GM18517 (cell line): ENCODE measurements around the gene LPCAT1.

ENCODE experiments used
- ATAC-seq: cut with Tn5 transposase; IDR thresholded peaks from one replicate; pipeline ENCODE4 v1.9.1; 2021; ENCODE audit warnings: mild to moderate bottlenecking, moderate library complexity; ENCODE audit not compliant: unreplicated experiment

Gene LPCAT1

DNA sequence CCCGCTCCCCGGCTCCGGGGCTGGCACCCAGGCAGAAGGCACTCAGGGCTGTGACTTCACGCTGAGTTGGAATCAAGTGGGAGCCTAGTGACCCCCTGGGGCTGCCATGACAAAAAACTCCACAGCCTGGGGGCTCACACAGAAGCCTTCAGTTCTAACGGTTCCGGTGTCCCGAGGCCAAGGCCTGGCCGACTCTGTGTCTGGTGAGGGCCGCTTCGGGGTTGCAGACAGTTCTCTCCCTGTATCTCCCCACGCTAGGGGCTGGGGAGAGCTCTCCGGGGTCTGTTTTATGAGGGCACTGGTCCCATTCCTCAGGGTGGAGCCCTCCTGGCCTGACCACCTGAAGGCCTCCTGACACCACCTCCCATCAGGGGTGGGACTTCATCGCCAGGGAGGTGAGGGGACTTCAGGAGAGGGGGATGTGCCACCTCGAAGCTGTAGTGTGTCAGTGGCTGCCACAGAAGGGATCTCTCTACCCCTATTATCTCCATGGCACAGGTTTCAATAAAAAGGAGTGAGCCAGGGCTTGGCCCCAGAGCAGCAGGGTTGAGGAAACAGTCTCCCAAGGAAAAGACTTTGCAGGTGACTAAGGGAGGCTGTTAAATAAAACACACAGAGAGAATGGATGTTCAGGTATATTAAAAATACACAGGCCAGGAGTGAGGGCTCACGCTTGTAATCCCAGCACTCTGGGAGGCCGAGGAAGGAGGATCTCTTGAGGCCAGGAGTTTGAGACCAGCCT is 77.0 kb downstream of the LPCAT1 start:
- no peak for ATAC-seq

DNA sequence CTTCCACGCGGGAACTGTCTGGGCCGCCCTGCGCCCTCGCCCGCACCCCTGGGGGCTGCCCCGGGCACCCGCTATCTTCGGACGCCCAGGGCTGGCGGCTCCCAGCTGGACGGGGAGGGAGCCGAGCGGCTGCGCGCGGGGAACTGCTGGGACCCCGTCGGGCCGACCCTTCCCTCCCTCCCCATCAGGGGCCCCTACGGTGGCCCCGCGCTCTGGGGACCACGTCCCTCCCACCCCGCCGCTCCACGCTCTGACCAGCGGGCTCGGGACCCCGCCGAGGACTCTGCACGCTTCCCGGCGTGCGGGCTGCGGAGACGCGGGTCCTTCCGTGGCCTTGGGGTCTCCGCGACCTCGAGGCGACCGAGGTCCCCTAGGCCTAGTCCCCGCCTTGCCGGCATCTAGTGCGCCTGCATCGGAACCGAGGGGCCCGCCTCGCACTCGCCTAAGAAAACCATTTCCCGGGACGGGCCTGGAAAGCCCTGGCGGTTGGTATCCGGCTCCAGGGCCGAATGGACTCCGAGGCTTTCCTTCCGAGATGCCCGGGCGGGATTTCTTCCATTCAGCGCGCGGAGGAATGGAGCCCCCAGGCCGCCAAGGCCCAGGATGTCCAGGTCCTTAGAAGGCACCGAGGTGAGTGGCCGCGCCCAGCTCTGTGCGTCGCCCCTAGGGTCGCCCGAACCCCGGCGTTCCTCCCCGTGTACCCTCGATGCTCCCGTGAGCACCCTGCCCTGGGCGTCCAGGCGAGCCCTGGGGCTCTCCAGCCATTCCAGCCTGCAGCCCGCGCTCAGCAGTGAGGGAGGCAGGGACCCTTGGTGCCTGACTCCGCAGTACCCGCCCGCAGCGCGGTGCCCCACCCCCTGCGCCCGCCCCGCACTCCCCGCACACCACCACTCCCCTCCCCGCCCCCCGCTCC is 77.8 kb downstream of the LPCAT1 start:
- no peak for ATAC-seq

- ATAC-seq, result no peak
Observed at GRCh38 chr5:1445313-1445688, 78.5 kb downstream of the LPCAT1 start, which contains the start of gene SLC6A3. TSS of gene SLC6A3 (minus strand) at chr5:1445440. CDS start at chr5:1443197, 2,243 bp downstream.

GRCh38 chr5:1444361-1445189 is 79.2 kb downstream of the LPCAT1 start:
- no peak for ATAC-seq

- no peak for ATAC-seq
Observed at GRCh38 chr5:1443991-1444360, 79.8 kb downstream of the LPCAT1 start.

DNA sequence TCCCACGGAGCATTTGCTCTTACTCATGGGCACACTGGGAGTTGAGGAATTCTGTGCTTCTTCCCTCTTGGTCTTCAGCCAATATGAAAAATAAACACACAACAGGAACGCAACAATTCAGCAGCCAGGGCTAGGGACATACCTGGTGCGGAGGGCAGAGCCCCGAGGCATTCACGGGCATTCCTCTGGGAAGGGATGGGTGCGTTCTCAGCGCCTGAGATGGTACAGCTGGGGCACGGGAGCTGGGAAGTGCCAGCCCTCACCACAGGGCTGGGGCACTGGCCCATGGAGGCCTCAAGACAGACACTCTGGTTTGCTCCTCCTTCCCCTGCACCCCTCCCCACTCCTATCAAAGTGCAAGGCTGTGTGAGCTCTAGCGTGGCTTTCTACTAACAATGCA is 80.6 kb downstream of the LPCAT1 start:
- ATAC-seq, result no peak

DNA sequence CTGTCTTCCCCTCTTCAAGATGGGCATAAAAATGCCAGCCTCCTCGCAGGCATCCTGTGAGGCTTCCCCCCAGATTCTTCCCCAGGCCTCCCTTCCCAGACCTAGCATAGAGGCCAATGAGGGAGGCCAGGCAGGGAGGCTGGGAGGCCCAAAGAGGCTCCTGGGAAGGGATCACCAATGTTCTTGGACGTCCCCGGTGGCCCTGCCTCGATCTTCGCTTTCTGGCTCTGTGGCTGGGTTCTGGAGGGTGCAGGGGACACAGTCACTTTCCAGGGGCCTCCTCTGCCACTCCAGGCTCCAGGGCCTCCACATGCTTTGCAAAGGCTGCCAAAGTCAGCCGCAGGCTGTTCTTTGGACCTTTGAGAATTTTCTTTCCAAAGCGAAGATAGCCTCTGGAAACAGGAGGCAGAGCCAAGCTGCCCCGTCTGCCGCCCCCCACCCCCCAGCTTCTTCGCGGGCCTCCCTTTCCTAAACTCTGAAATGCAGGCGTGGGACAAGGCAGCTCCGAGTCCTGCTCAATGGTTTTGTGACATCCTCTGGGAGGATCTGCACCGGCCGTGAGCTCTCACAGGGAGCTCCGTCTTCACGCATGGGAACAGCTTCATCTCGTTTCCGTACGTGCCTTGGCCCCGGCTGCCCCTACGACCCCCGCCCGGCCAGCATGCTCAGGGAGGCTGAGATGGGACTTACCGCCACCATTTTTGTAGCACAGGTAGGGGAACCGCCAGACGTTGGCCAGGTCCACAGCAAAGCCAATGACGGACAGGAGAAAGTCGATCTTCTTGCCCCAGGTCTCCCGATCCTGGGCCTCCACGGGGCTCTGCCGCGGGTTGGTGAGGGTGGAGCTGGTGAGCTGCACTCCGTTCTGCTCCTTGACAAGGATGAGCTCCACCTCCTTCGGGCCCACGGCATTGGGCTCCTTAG is 81.3 kb downstream of the LPCAT1 start:
- no peak for ATAC-seq

DNA sequence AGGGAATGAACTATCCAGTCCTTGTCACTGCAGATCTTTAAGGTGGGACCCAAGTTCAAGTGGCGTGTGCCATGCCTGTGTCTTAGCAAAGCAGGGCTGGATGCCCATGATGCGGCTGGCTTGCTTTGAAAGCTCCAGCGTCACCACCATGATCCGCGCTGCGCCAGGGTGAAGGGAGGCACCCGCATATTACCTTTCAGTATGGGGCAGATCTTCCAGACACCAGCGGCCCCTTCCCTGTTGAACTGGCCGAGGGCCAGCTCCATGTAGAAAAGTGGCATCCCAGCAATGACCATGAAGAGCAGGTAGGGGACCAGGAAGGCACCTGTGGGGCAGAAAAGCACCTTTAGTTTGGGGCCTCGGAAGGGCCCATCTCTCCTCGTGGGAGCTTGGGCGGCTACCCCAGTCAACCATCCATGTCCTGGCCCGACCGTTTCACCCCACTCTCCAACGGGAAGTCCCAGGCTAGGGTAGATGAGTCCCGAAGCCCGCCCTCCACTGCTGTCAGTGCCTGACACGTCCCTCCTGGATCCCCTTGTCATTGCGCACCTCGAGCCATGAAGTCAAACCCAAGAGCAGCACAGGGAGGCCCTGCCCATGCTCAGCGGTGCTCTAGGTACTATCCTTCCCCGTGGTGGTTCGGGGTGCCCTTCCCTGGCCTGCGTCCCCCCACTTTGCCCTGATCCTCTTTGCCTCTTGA is 82.4 kb downstream of the LPCAT1 start:
- ATAC-seq, result no peak

- no peak for ATAC-seq
Observed at GRCh38 chr5:1440098-1440493, 83.7 kb downstream of the LPCAT1 start.

GRCh38 chr5:1439388-1440097 is 84.2 kb downstream of the LPCAT1 start:
- no peak for ATAC-seq

- ATAC-seq, result no peak
Observed at GRCh38 chr5:1438871-1439270, 84.9 kb downstream of the LPCAT1 start.

DNA sequence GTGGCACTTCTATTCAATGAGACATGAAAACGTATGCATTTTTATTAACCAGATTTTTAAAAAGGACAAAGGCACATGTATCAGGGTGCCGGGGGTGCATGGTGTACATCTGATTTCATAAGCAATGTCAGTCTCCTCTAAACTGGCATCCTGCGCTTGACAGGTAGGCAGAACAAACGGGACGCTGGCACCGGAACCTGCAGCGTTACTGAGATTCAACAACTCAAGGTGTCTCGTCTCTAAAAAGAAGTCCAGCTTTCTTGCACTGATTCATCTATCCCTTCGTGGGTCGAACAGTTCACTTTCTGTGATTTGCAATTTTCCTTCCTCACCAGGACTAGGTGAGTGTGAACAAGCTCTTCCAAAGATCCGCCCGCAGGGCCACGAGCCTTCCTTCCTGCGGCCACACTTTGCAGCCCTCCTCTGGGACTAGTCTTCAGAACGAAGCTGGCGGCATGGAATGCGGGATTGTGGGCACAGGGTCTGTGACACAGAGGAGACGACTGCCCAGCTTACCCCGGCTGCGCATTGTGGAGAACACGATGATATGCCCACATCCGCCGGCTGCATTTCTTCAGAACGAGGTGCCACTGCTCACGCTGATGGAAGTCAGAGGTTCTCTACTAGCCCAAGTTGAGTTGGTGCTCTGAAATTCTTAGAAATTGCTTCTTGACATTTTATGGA is 85.7 kb downstream of the LPCAT1 start:
- no peak for ATAC-seq

DNA sequence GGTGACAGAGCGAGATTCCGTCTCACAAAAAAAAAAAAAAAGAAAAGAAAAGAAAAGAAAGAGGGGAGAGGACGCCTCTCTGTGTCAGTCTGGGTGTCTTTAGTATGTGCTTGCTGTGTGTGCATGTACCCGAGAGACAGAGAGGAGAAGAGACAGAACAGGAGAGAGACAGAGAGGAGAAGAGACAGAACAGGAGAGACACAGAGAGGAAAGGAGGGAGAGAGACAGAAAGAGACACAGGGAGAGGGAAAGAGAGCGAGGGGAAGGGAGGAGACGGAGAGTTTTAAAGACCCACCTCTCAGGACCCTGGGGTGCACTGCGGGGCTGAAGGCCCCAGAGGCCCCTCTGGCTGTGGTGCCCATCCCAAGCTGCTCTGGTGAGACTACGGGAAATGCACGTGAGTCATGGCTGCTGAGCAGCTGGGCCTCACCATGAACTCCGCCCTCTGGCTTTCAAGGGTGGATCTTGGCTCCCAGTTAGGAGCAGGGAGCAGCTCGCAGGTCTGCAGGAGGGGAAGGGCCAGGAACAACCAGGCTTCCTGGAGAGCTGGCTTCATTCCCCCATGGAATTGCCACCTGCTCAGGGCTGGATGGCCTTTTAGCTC is 86.4 kb downstream of the LPCAT1 start:
- ATAC-seq, result no peak

GRCh38 chr5:1436681-1437080 is 87.1 kb downstream of the LPCAT1 start:
- no peak for ATAC-seq

DNA sequence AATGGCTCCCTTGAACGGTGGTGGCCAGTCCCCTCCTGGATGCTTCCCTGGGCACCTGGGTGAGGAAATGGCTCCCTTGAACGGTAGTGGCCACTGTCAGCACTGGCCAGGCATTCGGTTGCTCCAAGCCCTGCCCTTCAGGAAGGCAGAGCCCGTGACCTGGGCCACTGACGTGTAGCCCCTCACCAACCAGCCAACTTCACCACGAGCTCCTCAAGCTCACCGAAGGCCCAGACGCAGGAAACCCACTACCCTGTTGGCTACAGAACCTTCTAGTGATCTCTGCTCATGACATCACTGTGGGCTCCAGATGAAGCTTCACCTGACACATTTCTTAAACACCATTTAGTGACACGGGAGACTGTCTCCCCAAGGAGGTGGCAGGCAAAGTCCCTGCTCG is 87.7 kb downstream of the LPCAT1 start:
- no peak for ATAC-seq

DNA sequence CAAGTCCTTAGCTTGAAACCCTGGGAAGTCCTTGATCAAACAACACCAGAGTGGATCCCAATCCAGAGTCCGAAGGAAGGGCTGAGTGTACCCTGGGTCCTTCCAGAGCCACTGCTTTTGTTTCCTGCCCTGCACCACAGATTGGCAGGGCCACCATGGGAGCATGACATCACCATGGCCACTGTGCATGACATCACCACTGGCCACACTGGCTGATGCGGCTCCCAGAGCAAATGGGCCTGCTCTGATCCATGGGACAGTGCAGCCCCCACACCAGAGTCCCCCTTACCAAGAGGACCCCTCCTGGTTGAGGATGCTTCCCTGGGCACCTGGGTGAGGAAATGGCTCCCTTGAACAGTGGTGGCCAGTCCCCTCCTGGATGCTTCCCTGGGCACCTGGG is 88.4 kb downstream of the LPCAT1 start:
- ATAC-seq, result no peak

DNA sequence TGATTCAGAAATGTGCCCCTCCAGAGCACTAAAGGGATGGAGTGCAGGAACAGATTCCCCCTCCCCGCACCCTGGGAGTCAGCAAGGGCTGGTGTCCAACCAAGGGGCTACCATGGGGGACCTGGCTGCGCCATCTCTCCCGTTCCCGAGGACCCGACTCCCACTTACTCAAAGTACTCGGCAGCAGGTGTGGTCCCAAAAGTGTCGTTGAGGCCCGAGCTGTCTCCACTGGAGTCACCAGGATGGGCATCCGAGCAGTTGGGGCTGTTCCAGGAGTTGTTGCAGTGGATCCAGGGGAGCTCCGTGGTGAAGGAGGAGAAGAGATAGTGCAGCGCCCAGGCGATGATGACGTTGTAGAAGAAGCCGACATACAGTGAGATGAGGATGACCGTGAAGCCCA is 91.5 kb downstream of the LPCAT1 start:
- no peak for ATAC-seq

DNA sequence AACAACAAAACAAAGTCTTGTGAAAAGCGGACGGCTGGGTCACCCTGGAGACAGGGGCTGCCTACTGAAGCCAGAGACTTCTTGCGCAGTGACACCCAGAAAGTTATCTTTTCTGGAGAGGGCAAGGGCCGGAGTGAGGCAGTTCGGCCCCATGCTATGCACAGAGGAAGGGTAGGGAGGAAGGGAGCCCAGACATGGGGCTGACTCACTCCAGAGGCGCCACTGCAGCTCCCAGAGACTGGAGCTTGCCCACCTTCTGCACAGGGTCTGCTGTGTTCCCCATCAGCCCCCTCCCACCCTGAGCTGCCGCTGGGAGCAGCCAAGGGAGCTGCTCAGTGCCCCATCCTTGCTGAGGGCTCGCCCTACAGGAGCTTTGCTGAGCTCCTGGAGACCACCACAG is 91.9 kb downstream of the LPCAT1 start:
- ATAC-seq, result no peak
